OCI-LY7 (cell line): Measurements from ENCODE around the gene CEBPB. TPM values are rescaled to one million over a fixed set of nuclear protein-coding genes. Genes with fewer than 3 reads are reported as not detected.

Experiments used
- BruUV-seq: library from RNA; stranded (reverse); fragments of 400-500 nt; replicated peaks from 2 replicates; lab custom pipeline; 2021; lab: Mats Ljungman, UMichigan
- CTCF ChIA-PET: fragments of 300-600 bp; sonication (Branson Sonifier 250); formaldehyde crosslinking; loops from one replicate; lab custom pipeline; 2022; ENCODE audit warnings: antibody characterized with exemption; ENCODE audit not compliant: unreplicated experiment; lab: Charles Lee
- POLR2A ChIA-PET: fragments of 300-600 bp; sonication (Branson Sonifier 250); formaldehyde crosslinking; loops from one replicate; lab custom pipeline; 2022; ENCODE audit warnings: antibody characterized with exemption; lab: Charles Lee
- DNase-seq: peaks from one replicate; pipeline ENCODE4 v3.0.0-alpha.2; 2015; ENCODE audit warnings: low spot score
- H2AFZ ChIP-seq: fragments of 200-600 bp; sonication (generic), shearing (Covaris generic); 2 replicates; pipeline ENCODE4 v1.6.1; 2014; ENCODE audit warnings: mild to moderate bottlenecking, antibody characterized with exemption, low read length, moderate library complexity
- H3K27ac ChIP-seq: fragments of 200-600 bp; sonication (generic); 2 replicates; pipeline ENCODE4 v1.5.1; 2014; ENCODE audit warnings: mixed run types, low read depth, mild to moderate bottlenecking, moderate library complexity, low read length, inconsistent platforms; ENCODE audit not compliant: poor library complexity, severe bottlenecking
- H3K36me3 ChIP-seq: fragments of 200-600 bp; sonication (generic); 2 replicates; pipeline ENCODE4 v1.6.1; 2014; ENCODE audit warnings: mild to moderate bottlenecking, antibody characterized with exemption, low read length, moderate library complexity, mixed read lengths; ENCODE audit not compliant: insufficient read depth
- H3K4me1 ChIP-seq: fragments of 200-600 bp; sonication (generic); 2 replicates; pipeline ENCODE4 v1.5.1; 2014; ENCODE audit warnings: mild to moderate bottlenecking, low read length; ENCODE audit not compliant: insufficient read depth, poor library complexity, severe bottlenecking
- H3K4me2 ChIP-seq: fragments of 200-600 bp; sonication (generic); 2 replicates; pipeline ENCODE4 v1.6.1; 2014; ENCODE audit warnings: mild to moderate bottlenecking, low read length
- H3K4me3 ChIP-seq: fragments of 200-600 bp; sonication (generic); 2 replicates; pipeline ENCODE4 v1.5.1; 2014; ENCODE audit warnings: mild to moderate bottlenecking, low read depth, low read length; ENCODE audit not compliant: poor library complexity, severe bottlenecking
- H3K79me2 ChIP-seq: fragments of 200-600 bp; sonication (generic); 2 replicates; pipeline ENCODE4 v1.6.1; 2016; ENCODE audit warnings: low read depth, mild to moderate bottlenecking, low read length, moderate library complexity, mixed read lengths; ENCODE audit not compliant: insufficient read depth
- H3K9me2 ChIP-seq: fragments of 200-600 bp; sonication (generic); 2 replicates; pipeline ENCODE4 v1.6.1; 2016; ENCODE audit warnings: mild to moderate bottlenecking, low read length, mixed read lengths; ENCODE audit not compliant: insufficient read depth
- H3K9me3 ChIP-seq: fragments of 200-600 bp; sonication (generic); 2 replicates; pipeline ENCODE4 v1.6.1; 2014; ENCODE audit warnings: mild to moderate bottlenecking, mixed run types, low read length, mixed read lengths
- H4K20me1 ChIP-seq: fragments of 200-600 bp; sonication (generic); 2 replicates; pipeline ENCODE4 v1.6.1; 2014; ENCODE audit warnings: mild to moderate bottlenecking, antibody characterized with exemption, low read length, moderate library complexity, mixed read lengths; ENCODE audit not compliant: insufficient read depth
- EZH2phosphoT487 ChIP-seq: fragments of 200-600 bp; sonication (generic); IDR thresholded peaks from 2 replicates; pipeline ENCODE4 v1.6.1; 2018; ENCODE audit warnings: low read depth, borderline replicate concordance, mild to moderate bottlenecking, mixed run types, antibody characterized with exemption, low read length, moderate library complexity, mixed read lengths
- intact Hi-C: fragments of 100-400 bp; cut with micrococcal nuclease; formaldehyde crosslinking; loops from one replicate; pipeline ENCODE4 v1.10.0; 2022; ENCODE audit not compliant: unreplicated experiment
- total RNA-seq, 2 experiments: library from RNA; depleted of rRNA in 1 of 2; stranded (reverse); fragments of >200 nt in 1 of 2; shearing (Covaris generic) in 1 of 2; gene quantifications; 2 replicates each; pipeline ENCODE4 v1.2.3, GENCODE V29; 2014 to 2022
- TF ChIP-seq, protein P1 (sequence below): fragments of 200-600 bp; sonication (generic); conservative IDR thresholded peaks from 2 replicates; pipeline ENCODE4 v1.5.1; 2014; ENCODE audit warnings: mild to moderate bottlenecking, antibody characterized with exemption, low read length, moderate library complexity, mixed read lengths

The CEBPB gene
- total RNA-seq, 2 experiments from 2014 or later, result 47.6 to 48.4 TPM

DNA sequence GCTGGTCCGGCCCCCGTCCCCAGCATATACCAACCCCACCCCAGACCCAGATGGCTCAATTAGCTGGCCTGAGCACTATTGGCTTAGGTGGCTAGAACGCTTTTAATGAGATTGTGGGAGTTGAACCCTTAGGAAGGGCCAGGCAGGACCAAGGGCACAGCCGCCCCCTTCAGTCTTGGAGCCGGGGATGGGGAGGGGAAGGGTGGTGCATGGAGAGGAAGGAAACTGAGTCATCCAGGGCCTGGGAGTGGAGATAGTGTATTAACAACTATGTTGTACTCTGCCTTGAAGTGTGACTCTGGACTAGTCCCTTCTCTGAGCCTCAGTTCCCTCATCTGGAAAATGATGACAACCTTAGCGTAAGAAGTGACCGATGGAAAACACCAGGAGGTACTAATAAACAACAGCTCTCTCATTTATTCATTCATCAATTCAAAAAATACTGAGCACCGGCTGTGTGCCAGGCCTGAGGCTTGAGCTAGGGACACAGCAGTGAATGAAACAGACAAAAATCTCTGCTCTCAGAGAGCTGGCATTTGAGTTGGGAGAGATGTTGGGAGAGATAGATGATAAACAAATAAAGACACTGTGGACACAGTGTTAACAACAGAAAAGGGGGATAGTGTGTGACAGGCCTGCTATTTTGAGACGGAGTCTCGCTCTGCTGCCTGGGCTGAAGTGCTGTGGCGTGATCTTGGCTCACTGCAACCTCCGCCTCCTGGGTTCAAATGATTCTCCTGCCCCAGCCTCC is 48.6 kb upstream of the CEBPB start:
- Histone ChIP-seq H3K79me2 (no peaks in the 10 kb centered on the region), H3K9me3 (no peaks in the 10 kb centered on the region), H3K27ac (no peak overlapping the region), H3K4me3 (no peak overlapping the region), H4K20me1 (no peaks in the 10 kb centered on the region), H3K36me3 (peaks cover 18% of the 10 kb centered on the region; the same call in 1 of the 2 replicates), H3K4me2 (no peak overlapping the region), H2AFZ (no peak overlapping the region), H3K4me1 (peaks cover 5% of the 10 kb centered on the region), H3K9me2 (no peaks in the 10 kb centered on the region)
- no TSS peak for BruUV-seq
- TF ChIP-seq EZH2phosphoT487, result no peak
- TF ChIP-seq, protein P1, sequence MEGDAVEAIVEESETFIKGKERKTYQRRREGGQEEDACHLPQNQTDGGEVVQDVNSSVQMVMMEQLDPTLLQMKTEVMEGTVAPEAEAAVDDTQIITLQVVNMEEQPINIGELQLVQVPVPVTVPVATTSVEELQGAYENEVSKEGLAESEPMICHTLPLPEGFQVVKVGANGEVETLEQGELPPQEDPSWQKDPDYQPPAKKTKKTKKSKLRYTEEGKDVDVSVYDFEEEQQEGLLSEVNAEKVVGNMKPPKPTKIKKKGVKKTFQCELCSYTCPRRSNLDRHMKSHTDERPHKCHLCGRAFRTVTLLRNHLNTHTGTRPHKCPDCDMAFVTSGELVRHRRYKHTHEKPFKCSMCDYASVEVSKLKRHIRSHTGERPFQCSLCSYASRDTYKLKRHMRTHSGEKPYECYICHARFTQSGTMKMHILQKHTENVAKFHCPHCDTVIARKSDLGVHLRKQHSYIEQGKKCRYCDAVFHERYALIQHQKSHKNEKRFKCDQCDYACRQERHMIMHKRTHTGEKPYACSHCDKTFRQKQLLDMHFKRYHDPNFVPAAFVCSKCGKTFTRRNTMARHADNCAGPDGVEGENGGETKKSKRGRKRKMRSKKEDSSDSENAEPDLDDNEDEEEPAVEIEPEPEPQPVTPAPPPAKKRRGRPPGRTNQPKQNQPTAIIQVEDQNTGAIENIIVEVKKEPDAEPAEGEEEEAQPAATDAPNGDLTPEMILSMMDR, result no peak
- ChIA-PET CTCF (no interaction called here), POLR2A (interaction anchor here (1.0 to 1.6 kb wide), 2 partner anchors 12 to 26 kb away, joined by 3 read pairs; no protein-coding TSS in a partner anchor)
- DNase-seq, result no peak
- intact Hi-C loops, result no loop called here

DNA sequence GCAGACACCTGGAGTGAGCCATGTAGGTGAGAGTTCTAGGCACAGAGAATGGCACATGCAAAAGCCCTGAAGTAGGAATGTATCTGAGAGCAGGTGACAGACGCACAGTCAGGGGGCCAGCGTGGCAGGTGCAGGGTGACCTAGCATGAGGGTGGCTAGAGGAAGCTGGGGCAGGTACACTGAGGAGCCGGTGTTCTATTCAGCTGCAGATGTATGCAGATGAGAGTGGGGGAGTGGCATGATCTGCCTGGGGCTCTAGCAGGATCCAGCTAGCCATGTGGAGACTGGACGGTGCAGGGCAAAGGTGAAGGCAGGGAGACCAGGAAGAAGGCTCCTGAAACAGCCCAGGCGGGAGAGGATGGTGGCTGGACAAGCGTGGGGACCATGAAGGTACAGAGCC is 47.8 kb upstream of the CEBPB start:
- TF ChIP-seq EZH2phosphoT487, result no peak
- TF ChIP-seq, protein P1, result no peak
- H3K9me2 ChIP-seq, result no peaks in the 10 kb centered on the region
- no peak overlapping the region for H2AFZ ChIP-seq
- no peak overlapping the region for H3K27ac ChIP-seq
- no peak overlapping the region for H3K4me2 ChIP-seq
- no peaks in the 10 kb centered on the region for H3K9me3 ChIP-seq
- ChIA-PET CTCF (no interaction called here), POLR2A (interaction anchor here (1.6 kb wide), 1 partner anchor 11 kb away, joined by 3 read pairs; no protein-coding TSS in a partner anchor)
- intact Hi-C loops, result no loop called here
- no peaks in the 10 kb centered on the region for H3K79me2 ChIP-seq
- H3K4me3 ChIP-seq, result no peak overlapping the region
- no peak for DNase-seq
- peaks cover 18% of the 10 kb centered on the region; the same call in 1 of the 2 replicates for H3K36me3 ChIP-seq
- BruUV-seq, result no TSS peak
- no peaks in the 10 kb centered on the region for H4K20me1 ChIP-seq
- H3K4me1 ChIP-seq, result peaks cover 11% of the 10 kb centered on the region

DNA sequence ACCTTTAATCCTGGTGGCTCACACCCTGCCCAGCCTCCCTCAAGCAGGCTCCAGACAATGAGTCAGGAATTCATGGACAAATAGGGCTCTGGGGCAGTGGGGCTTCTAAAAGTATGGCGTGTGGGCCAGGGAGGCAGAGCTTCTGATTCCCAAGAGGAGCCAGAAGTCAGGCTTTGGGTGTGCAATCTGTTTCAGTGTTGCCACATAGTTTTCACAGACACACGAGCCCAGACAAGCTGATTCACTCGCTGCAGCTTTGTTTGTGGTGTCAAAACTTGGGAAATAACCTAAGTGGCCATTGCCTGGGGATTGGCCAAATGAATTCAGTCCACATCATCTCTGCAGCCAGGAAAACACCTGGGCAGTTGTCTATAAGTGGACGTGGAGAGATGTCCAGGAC is 46.3 kb upstream of the CEBPB start:
- DNase-seq, result no peak
- no peaks in the 10 kb centered on the region for H4K20me1 ChIP-seq
- H3K27ac ChIP-seq, result no peak overlapping the region
- ChIA-PET POLR2A (interaction anchor here (1.4 kb wide), 1 partner anchor 10 kb away, joined by 3 read pairs; no protein-coding TSS in a partner anchor), CTCF (interaction anchor here (1.0 kb wide), 1 partner anchor 10 kb away, joined by 3 read pairs; no protein-coding TSS in a partner anchor)
- H3K9me2 ChIP-seq, result no peaks in the 10 kb centered on the region
- H3K79me2 ChIP-seq, result no peaks in the 10 kb centered on the region
- H3K4me3 ChIP-seq, result no peak overlapping the region
- H3K9me3 ChIP-seq, result no peaks in the 10 kb centered on the region
- intact Hi-C loops, result no loop called here
- H3K4me1 ChIP-seq, result peaks cover 11% of the 10 kb centered on the region
- peaks cover 25% of the 10 kb centered on the region; the same call in 1 of the 2 replicates for H3K36me3 ChIP-seq
- H2AFZ ChIP-seq, result no peak overlapping the region
- H3K4me2 ChIP-seq, result no peak overlapping the region
- TF ChIP-seq EZH2phosphoT487, result no peak
- TF ChIP-seq, protein P1, result no peak
- BruUV-seq, result no TSS peak
